ENCODE data around the gene SUN5. TPM values are rescaled to one million over a fixed set of nuclear protein-coding genes. Genes with fewer than 3 reads are reported as not detected.

SUN5 gene
- total and polyA plus RNA-seq, 7 experiments from 2014 or later: not detected

GRCh38 chr20:33013701-33014326, 9.6 kb upstream of the SUN5 start:
- H3K4me3 Mint-ChIP-seq: no peak overlapping the region
- no peaks in the 10 kb centered on the region for H3K27me3 Mint-ChIP-seq
- H3K4me1 Mint-ChIP-seq: peaks cover 2 to 45% (median 14%) of the 10 kb centered on the region in 7 donors
- Histone ChIP-seq H3K4me1 (ENCODE audit: control insufficient read depth in 2 of 2, insufficient read depth in 2 of 2, low read length in 2 of 2) (no peaks in the 10 kb centered on the region), H3K4me3 (ENCODE audit: low read length) (no peak overlapping the region), H3K9me3 (ENCODE audit: control insufficient read depth in 2 of 3, low read length in 3 of 3) (no peaks in the 10 kb centered on the region), H3K36me3 (ENCODE audit: control insufficient read depth in 2 of 3, insufficient read depth in 3 of 3, low read length in 3 of 3) (no peaks in the 10 kb centered on the region), H3K27ac (ENCODE audit: low read depth, low read length) (no peak overlapping the region), H3K27me3 (ENCODE audit: control insufficient read depth in 2 of 2, insufficient read depth in 2 of 2, low read length in 2 of 2) (no peaks in the 10 kb centered on the region)
- ATAC-seq (no peak), DNase-seq (no peak)
- H3K36me3 Mint-ChIP-seq: no peaks in the 10 kb centered on the region
- POLR2A ChIA-PET: no interaction called here
- no peaks in the 10 kb centered on the region for H3K9me3 Mint-ChIP-seq
- CTCF ChIA-PET: no interaction called here
- intact Hi-C loops (cut with micrococcal nuclease): no loop called here
- peak overlapping the region in 1 of 9 donors; percentile 38 for H3K27ac Mint-ChIP-seq

- Mint-ChIP-seq H3K4me1 (peaks cover 2 to 45% (median 14%) of the 10 kb centered on the region in 7 donors), H3K36me3 (no peaks in the 10 kb centered on the region), H3K4me3 (no peak overlapping the region), H3K27me3 (no peaks in the 10 kb centered on the region), H3K9me3 (no peaks in the 10 kb centered on the region), H3K27ac (peak overlapping the region in 2 of 9 donors; percentile 4 to 34)
- Histone ChIP-seq H3K9me3 (ENCODE audit: control insufficient read depth in 2 of 3, low read length in 3 of 3) (no peaks in the 10 kb centered on the region), H3K27ac (ENCODE audit: low read depth, low read length) (no peak overlapping the region), H3K36me3 (ENCODE audit: control insufficient read depth in 2 of 3, insufficient read depth in 3 of 3, low read length in 3 of 3) (no peaks in the 10 kb centered on the region), H3K4me1 (ENCODE audit: control insufficient read depth in 2 of 2, insufficient read depth in 2 of 2, low read length in 2 of 2) (no peaks in the 10 kb centered on the region), H3K4me3 (ENCODE audit: low read length) (no peak overlapping the region), H3K27me3 (ENCODE audit: control insufficient read depth in 2 of 2, insufficient read depth in 2 of 2, low read length in 2 of 2) (no peaks in the 10 kb centered on the region)
- POLR2A ChIA-PET: no interaction called here
- CTCF ChIA-PET: interaction anchor here (0.5 to 0.7 kb wide), 2 partner anchors 24 to 350 kb away, joined by 3 to 4 read pairs; no protein-coding TSS in a partner anchor
- intact Hi-C loops (cut with micrococcal nuclease): no loop called here
- no peak for ATAC-seq
- DNase-seq: no peak
These were observed 8.3 kb upstream of the SUN5 start for GRCh38 chr20:33012327-33013189.

- intact Hi-C loops (cut with micrococcal nuclease): no loop called here
- ATAC-seq (no peak), DNase-seq (no peak)
- H3K9me3 ChIP-seq (ENCODE audit: control insufficient read depth in 2 of 3, low read length in 3 of 3): no peaks in the 10 kb centered on the region
- H3K36me3 Mint-ChIP-seq: no peaks in the 10 kb centered on the region
- no peaks in the 10 kb centered on the region for H3K36me3 ChIP-seq (ENCODE audit: control insufficient read depth in 2 of 3, insufficient read depth in 3 of 3, low read length in 3 of 3)
- no peak overlapping the region for H3K4me3 ChIP-seq (ENCODE audit: low read length)
- no peaks in the 10 kb centered on the region for H3K27me3 ChIP-seq (ENCODE audit: control insufficient read depth in 2 of 2, insufficient read depth in 2 of 2, low read length in 2 of 2)
- H3K27ac ChIP-seq (ENCODE audit: low read depth, low read length): no peak overlapping the region
- CTCF ChIA-PET: no interaction called here
- no peak overlapping the region for H3K4me3 Mint-ChIP-seq
- H3K27me3 Mint-ChIP-seq: no peaks in the 10 kb centered on the region
- H3K4me1 Mint-ChIP-seq: peaks cover 0 to 37% (median 9%) of the 10 kb centered on the region in 7 donors
- H3K27ac Mint-ChIP-seq: no peak overlapping the region
- H3K4me1 ChIP-seq (ENCODE audit: control insufficient read depth in 2 of 2, insufficient read depth in 2 of 2, low read length in 2 of 2): no peaks in the 10 kb centered on the region
- no peaks in the 10 kb centered on the region for H3K9me3 Mint-ChIP-seq
- POLR2A ChIA-PET: no interaction called here
These were observed 6.6 kb upstream of the SUN5 start for GRCh38 chr20:33010674-33011449.

DNA sequence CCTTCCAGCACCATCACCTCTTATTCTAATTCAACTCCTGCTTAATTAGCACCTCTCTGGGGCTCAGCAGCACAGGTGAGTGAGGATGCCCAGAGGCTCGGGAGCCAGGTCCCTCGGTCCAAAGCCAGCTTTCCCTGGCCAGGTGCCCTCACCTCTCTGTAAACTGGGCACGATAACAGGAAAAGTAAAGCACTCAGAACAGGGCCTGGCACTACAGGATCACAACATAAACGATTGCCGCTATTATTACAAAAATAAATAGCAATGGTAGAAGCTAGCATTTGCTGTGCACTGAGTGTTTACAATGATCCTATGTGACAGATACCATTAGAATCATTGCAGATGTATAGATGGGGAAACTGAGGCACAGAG, 5.9 kb upstream of the SUN5 start:
- Histone ChIP-seq H3K36me3 (ENCODE audit: control insufficient read depth in 2 of 3, insufficient read depth in 3 of 3, low read length in 3 of 3) (no peaks in the 10 kb centered on the region), H3K4me3 (ENCODE audit: low read length) (no peak overlapping the region), H3K27ac (ENCODE audit: low read depth, low read length) (no peak overlapping the region), H3K4me1 (ENCODE audit: control insufficient read depth in 2 of 2, insufficient read depth in 2 of 2, low read length in 2 of 2) (peaks cover 0 to under 1% of the 10 kb centered on the region in 2 donors), H3K9me3 (ENCODE audit: control insufficient read depth in 2 of 3, low read length in 3 of 3) (peaks cover 0 to 3% (median 0%) of the 10 kb centered on the region in 3 experiments), H3K27me3 (ENCODE audit: control insufficient read depth in 2 of 2, insufficient read depth in 2 of 2, low read length in 2 of 2) (no peaks in the 10 kb centered on the region)
- intact Hi-C loops (cut with micrococcal nuclease): no loop called here
- DNase-seq: no peak
- Mint-ChIP-seq H3K9me3 (peaks cover 0 to 7% (median 0%) of the 10 kb centered on the region in 11 donors), H3K36me3 (peaks cover 0 to 3% (median 0%) of the 10 kb centered on the region in 5 donors), H3K27ac (no peak overlapping the region), H3K27me3 (no peaks in the 10 kb centered on the region), H3K4me1 (peaks cover 0 to 38% (median 12%) of the 10 kb centered on the region in 7 donors), H3K4me3 (no peak overlapping the region)
- CTCF ChIA-PET: no interaction called here
- ATAC-seq: no peak
- POLR2A ChIA-PET: no interaction called here

DNA sequence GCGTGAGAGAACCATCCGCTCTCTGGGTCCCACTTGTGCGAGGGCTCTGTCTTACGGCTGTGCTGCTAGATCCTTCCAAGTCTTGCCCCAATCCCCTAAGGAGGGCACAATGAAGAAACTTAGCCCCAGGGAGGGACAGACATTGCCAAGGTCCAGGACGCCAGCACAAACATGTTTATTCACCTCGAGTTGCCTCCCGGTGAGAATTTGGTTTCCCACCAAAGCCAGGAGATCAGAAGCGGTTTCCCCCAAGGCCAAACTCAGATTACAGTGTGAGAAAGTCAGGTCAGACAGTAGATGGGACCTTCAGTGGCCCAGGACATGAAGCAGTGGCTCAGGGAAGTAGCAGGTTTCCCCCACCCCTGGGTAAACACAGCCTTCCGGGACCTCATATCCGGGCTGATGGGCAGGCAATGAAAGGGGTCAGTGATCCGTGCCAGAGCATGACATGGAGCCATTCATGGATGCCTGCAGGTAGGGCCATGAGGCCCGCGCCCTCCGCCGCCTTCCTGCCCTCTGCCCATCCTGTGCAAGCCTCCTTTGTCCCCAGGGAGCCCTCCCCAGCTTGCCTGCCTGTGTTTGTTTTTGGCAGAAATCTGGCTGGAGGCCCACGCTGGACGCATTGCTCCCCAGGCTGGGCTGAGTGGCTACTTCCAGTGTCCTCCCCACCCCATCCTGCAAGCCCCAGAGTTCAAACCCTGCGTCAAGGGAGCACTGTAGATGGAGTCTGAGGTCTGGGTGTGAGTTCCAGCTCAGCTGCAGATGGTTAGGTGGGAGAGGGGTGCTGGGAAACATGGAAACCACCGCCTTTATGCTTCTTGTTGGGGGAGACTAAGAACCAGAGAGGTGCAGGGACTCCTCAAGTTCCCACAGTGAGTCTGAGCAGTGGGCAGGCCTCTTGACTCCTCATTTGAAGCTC, 5.2 kb upstream of the SUN5 start:
- Mint-ChIP-seq H3K27me3 (no peaks in the 10 kb centered on the region), H3K27ac (no peak overlapping the region), H3K36me3 (peaks cover 0 to 3% (median 0%) of the 10 kb centered on the region in 5 donors), H3K4me1 (peaks cover 0 to 38% (median 19%) of the 10 kb centered on the region in 7 donors), H3K9me3 (peaks cover 0 to 9% (median 0%) of the 10 kb centered on the region in 11 donors), H3K4me3 (no peak overlapping the region)
- Histone ChIP-seq H3K4me1 (ENCODE audit: control insufficient read depth in 2 of 2, insufficient read depth in 2 of 2, low read length in 2 of 2) (peaks cover 0 to 7% of the 10 kb centered on the region in 2 donors), H3K27ac (ENCODE audit: low read depth, low read length) (no peak overlapping the region), H3K36me3 (ENCODE audit: control insufficient read depth in 2 of 3, insufficient read depth in 3 of 3, low read length in 3 of 3) (no peaks in the 10 kb centered on the region), H3K9me3 (ENCODE audit: control insufficient read depth in 2 of 3, low read length in 3 of 3) (peaks cover 0 to 3% (median 0%) of the 10 kb centered on the region in 3 experiments), H3K4me3 (ENCODE audit: low read length) (no peak overlapping the region), H3K27me3 (ENCODE audit: control insufficient read depth in 2 of 2, insufficient read depth in 2 of 2, low read length in 2 of 2) (no peaks in the 10 kb centered on the region)
- ChIA-PET POLR2A (no interaction called here), CTCF (no interaction called here)
- ATAC-seq (no peak), DNase-seq (no peak)
- intact Hi-C loops (cut with micrococcal nuclease): no loop called here

All from naive thymus-derived CD4-positive, alpha-beta T cell (primary cell).